GM21360 (cell line): ENCODE results near the gene MBD3L2.
"Not testable (repeated sequence)": the region's sequence is repeated elsewhere in the genome, so short reads cannot be mapped to it uniquely, and the experiment has no call there.

Source experiments
- ATAC-seq: cut with Tn5 transposase; IDR thresholded peaks from one replicate; pipeline ENCODE4 v1.9.1; 2021; ENCODE audit warnings: mild to moderate bottlenecking, moderate library complexity; ENCODE audit not compliant: unreplicated experiment

Gene MBD3L2

GRCh38 chr19:7049021-7049420, at the start of gene MBD3L2:
TSS of gene MBD3L2 (plus strand) at chr19:7049321. CDS start at chr19:7049374, 53 bp downstream.
- not testable (repeated sequence) for ATAC-seq

GRCh38 chr19:6999933-7000332, 49.2 kb upstream of the MBD3L2 start:
- ATAC-seq: no peak

- ATAC-seq: no peak
Measured at GRCh38 chr19:7000333-7000732, 48.8 kb upstream of the MBD3L2 start.

GRCh38 chr19:7000816-7001215, 48.3 kb upstream of the MBD3L2 start:
- no peak for ATAC-seq

GRCh38 chr19:7004313-7004931, 44.7 kb upstream of the MBD3L2 start:
- no peak for ATAC-seq

- no peak for ATAC-seq
Measured at GRCh38 chr19:7006135-7006704, 42.9 kb upstream of the MBD3L2 start.

- ATAC-seq: no peak
Measured at GRCh38 chr19:7007859-7008258, 41.3 kb upstream of the MBD3L2 start.

- no peak for ATAC-seq
Measured at GRCh38 chr19:7010722-7011593, 38.2 kb upstream of the MBD3L2 start.

- ATAC-seq: no peak
Measured at GRCh38 chr19:7013678-7014077, 35.4 kb upstream of the MBD3L2 start.

- no peak for ATAC-seq
Measured at GRCh38 chr19:7018828-7019227, 30.3 kb upstream of the MBD3L2 start.

GRCh38 chr19:7021331-7021730, 27.8 kb upstream of the MBD3L2 start, which contains the start of gene MBD3L2B:
TSS of gene MBD3L2B (minus strand) at chr19:7021431. CDS start at chr19:7021397, 34 bp downstream.
- ATAC-seq: not testable (repeated sequence)

GRCh38 chr19:7028790-7029189, 20.3 kb upstream of the MBD3L2 start:
- ATAC-seq: not testable (repeated sequence)

- not testable (repeated sequence) for ATAC-seq
Measured at GRCh38 chr19:7030278-7030677, 18.8 kb upstream of the MBD3L2 start, which contains the start of gene MBD3L5. TSS of gene MBD3L5 (plus strand) at chr19:7030578. CDS start at chr19:7030612, 34 bp downstream.

GRCh38 chr19:7040079-7040478, 9.0 kb upstream of the MBD3L2 start, which contains the start of gene MBD3L4:
TSS of gene MBD3L4 (minus strand) at chr19:7040179. CDS start at chr19:7040144, 35 bp downstream.
- ATAC-seq: not testable (repeated sequence)

- ATAC-seq: not testable (repeated sequence)
Measured at GRCh38 chr19:7041563-7041962, 7.6 kb upstream of the MBD3L2 start.

GRCh38 chr19:7051421-7051820, 2.3 kb downstream of the MBD3L2 start:
- not testable (repeated sequence) for ATAC-seq

GRCh38 chr19:7052896-7053295, 3.8 kb downstream of the MBD3L2 start:
- ATAC-seq: not testable (repeated sequence)

GRCh38 chr19:7054635-7055368, 5.7 kb downstream of the MBD3L2 start:
- ATAC-seq: not testable (repeated sequence)

GRCh38 chr19:7055679-7056078, 6.6 kb downstream of the MBD3L2 start:
- not testable (repeated sequence) for ATAC-seq

GRCh38 chr19:7056371-7056770, 7.2 kb downstream of the MBD3L2 start:
- not testable (repeated sequence) for ATAC-seq

GRCh38 chr19:7058576-7058975, 9.5 kb downstream of the MBD3L2 start, which contains the start of gene MBD3L3:
TSS of gene MBD3L3 (minus strand) at chr19:7058676. CDS start at chr19:7058605, 71 bp downstream.
- not testable (repeated sequence) for ATAC-seq
